ENCODE data around the gene ASB1.

DNA sequence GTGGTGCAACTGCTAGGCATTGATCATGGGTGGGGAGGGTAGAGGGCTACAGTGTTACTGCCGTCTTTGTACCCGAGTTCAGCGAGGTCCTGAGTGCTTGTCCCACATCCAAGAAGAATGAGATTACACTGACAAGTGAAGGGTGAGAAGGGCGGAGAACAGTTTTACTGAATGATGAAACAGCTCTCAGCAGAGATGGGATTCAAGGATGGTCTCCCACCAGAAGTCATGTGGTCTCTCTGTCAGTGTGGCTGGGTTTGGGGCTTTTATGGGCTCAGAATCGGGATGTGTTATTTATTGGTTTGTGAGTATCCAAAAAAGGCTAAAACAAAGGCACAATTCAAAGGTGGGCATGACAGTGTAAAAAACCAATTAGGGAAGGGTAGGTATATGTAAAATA, 10.8 kb upstream of the ASB1 start:
- TF ChIP-seq POLR2A (IDR thresholded peaks at IDR 0.05), result no peak
- TF ChIP-seq, protein P1, sequence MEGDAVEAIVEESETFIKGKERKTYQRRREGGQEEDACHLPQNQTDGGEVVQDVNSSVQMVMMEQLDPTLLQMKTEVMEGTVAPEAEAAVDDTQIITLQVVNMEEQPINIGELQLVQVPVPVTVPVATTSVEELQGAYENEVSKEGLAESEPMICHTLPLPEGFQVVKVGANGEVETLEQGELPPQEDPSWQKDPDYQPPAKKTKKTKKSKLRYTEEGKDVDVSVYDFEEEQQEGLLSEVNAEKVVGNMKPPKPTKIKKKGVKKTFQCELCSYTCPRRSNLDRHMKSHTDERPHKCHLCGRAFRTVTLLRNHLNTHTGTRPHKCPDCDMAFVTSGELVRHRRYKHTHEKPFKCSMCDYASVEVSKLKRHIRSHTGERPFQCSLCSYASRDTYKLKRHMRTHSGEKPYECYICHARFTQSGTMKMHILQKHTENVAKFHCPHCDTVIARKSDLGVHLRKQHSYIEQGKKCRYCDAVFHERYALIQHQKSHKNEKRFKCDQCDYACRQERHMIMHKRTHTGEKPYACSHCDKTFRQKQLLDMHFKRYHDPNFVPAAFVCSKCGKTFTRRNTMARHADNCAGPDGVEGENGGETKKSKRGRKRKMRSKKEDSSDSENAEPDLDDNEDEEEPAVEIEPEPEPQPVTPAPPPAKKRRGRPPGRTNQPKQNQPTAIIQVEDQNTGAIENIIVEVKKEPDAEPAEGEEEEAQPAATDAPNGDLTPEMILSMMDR (IDR thresholded peaks at IDR 0.05), result no peak

Data from body of pancreas (tissue), 4 donors.